ENCODE results near the gene TBPL1.

DNA sequence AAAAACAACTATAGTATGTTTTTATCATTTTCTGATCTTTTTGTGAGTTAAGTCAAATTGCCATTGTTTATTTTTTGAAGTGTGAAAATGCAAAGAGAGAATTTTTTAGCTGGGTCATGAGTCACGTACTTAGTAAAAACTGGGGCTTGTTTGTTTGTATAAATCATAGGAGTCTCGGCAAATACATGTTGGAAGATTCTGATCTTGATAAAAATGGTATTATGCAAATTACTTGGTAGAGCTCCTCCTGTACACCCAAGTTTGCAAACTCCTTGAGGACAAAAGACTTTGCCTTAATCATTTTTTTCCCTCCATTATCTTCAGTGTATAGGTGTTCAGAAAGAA, 25.8 kb downstream of the TBPL1 start:
- no peak for TF ChIP-seq POLR2A (IDR thresholded peaks at IDR 0.05)
- TF ChIP-seq, protein P1, sequence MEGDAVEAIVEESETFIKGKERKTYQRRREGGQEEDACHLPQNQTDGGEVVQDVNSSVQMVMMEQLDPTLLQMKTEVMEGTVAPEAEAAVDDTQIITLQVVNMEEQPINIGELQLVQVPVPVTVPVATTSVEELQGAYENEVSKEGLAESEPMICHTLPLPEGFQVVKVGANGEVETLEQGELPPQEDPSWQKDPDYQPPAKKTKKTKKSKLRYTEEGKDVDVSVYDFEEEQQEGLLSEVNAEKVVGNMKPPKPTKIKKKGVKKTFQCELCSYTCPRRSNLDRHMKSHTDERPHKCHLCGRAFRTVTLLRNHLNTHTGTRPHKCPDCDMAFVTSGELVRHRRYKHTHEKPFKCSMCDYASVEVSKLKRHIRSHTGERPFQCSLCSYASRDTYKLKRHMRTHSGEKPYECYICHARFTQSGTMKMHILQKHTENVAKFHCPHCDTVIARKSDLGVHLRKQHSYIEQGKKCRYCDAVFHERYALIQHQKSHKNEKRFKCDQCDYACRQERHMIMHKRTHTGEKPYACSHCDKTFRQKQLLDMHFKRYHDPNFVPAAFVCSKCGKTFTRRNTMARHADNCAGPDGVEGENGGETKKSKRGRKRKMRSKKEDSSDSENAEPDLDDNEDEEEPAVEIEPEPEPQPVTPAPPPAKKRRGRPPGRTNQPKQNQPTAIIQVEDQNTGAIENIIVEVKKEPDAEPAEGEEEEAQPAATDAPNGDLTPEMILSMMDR (IDR thresholded peaks at IDR 0.05 in 4 of 5, conservative IDR thresholded peaks at IDR 0.05 in 1 of 5), result no peak

All from gastrocnemius medialis (tissue), 4 donors.